GM23338 (cell line): ENCODE measurements around the gene GOLGA6A. TPM values are rescaled to one million over a fixed set of nuclear protein-coding genes. Genes with fewer than 3 reads are reported as not detected.

ENCODE experiments used
- ATAC-seq: fragments of 200-7000 bp; cut with Tn5 transposase; 3 replicates; pipeline ENCODE4 v1.9.1; 2020
- DNase-seq: peaks from one replicate; pipeline ENCODE4 v3.0.0-alpha.2; 2015; ENCODE audit warnings: low spot score
- H2AFZ ChIP-seq: fragments of 200-600 bp; sonication (generic); 2 replicates; pipeline ENCODE4 v1.8.0; 2016; ENCODE audit warnings: antibody characterized with exemption, mild to moderate bottlenecking, moderate library complexity
- H3F3A ChIP-seq: fragments of 200-600 bp; sonication (generic); replicated peaks from 2 replicates; pipeline ENCODE4 v1.8.0; 2017; ENCODE audit warnings: antibody characterized with exemption, mixed run types, low read depth
- H3K27ac ChIP-seq: fragments of 200-600 bp; sonication (generic); 2 replicates; pipeline ENCODE4 v1.6.1; 2016; ENCODE audit warnings: low read depth
- H3K27me3 ChIP-seq: fragments of 200-600 bp; sonication (generic); 2 replicates; pipeline ENCODE4 v1.8.0; 2016; ENCODE audit warnings: mild to moderate bottlenecking, mixed run types, moderate library complexity; ENCODE audit not compliant: insufficient read depth
- H3K36me3 ChIP-seq: fragments of 200-600 bp; sonication (generic); 2 replicates; pipeline ENCODE4 v1.8.0; 2016; ENCODE audit warnings: mild to moderate bottlenecking; ENCODE audit not compliant: insufficient read depth
- H3K4me1 ChIP-seq: fragments of 200-600 bp; sonication (generic); 2 replicates; pipeline ENCODE4 v1.8.0; 2016; ENCODE audit warnings: mild to moderate bottlenecking, moderate library complexity; ENCODE audit not compliant: insufficient read depth
- H3K4me2 ChIP-seq: fragments of 200-600 bp; sonication (generic); 2 replicates; pipeline ENCODE4 v1.7.1; 2017; ENCODE audit warnings: mixed run types
- H3K4me3 ChIP-seq: fragments of 200-600 bp; sonication (generic); 2 replicates; pipeline ENCODE4 v1.6.1; 2016; ENCODE audit warnings: mixed run types
- H3K79me2 ChIP-seq: fragments of 200-600 bp; sonication (generic); replicated peaks from 2 replicates; pipeline ENCODE4 v1.8.0; 2017; ENCODE audit warnings: mild to moderate bottlenecking; ENCODE audit not compliant: insufficient read depth
- H3K9me2 ChIP-seq: fragments of 200-600 bp; sonication (generic); 2 replicates; pipeline ENCODE4 v1.8.0; 2017; ENCODE audit not compliant: insufficient read depth
- H4K20me1 ChIP-seq: fragments of 200-600 bp; sonication (generic); replicated peaks from 2 replicates; pipeline ENCODE4 v1.8.0; 2017; ENCODE audit warnings: mild to moderate bottlenecking; ENCODE audit not compliant: insufficient read depth
- H3K27ac Mint-ChIP-seq: 2 replicates; pipeline ENCODE4 v1.8.0; 2020; ENCODE audit warnings: inconsistent platforms, mild to moderate bottlenecking, moderate library complexity, mixed read lengths
- H3K27me3 Mint-ChIP-seq: 3 replicates; pipeline ENCODE4 v1.8.0; 2022; ENCODE audit warnings: low read depth, mild to moderate bottlenecking, moderate library complexity, mixed read lengths, inconsistent platforms; ENCODE audit not compliant: insufficient read depth, poor library complexity
- H3K36me3 Mint-ChIP-seq: 3 replicates; pipeline ENCODE4 v1.8.0; 2021; ENCODE audit warnings: low read depth, mild to moderate bottlenecking, inconsistent platforms, moderate library complexity, mixed read lengths
- H3K4me1 Mint-ChIP-seq: 3 replicates; pipeline ENCODE4 v1.8.0; 2020; ENCODE audit warnings: mild to moderate bottlenecking, inconsistent platforms, mixed read lengths
- H3K4me3 Mint-ChIP-seq: 3 replicates; pipeline ENCODE4 v1.8.0; 2021; ENCODE audit warnings: moderate library complexity, mild to moderate bottlenecking, inconsistent platforms, mixed read lengths
- H3K9me3 Mint-ChIP-seq: 3 replicates; pipeline ENCODE4 v1.8.0; 2020; ENCODE audit warnings: moderate library complexity, mild to moderate bottlenecking, inconsistent platforms, mixed read lengths
- CREB1 ChIP-seq: fragments of 250-450 bp; sonication (Bioruptor Pico); IDR thresholded peaks from 2 replicates; pipeline ENCODE4 v1.5.0; 2020; ENCODE audit warnings: low read depth, mild to moderate bottlenecking, moderate library complexity
- CTCF ChIP-seq, 2 experiments: fragments of 200-600 bp in 1 of 2; sonication (generic) in 1 of 2; conservative IDR thresholded peaks; 2 replicates each; pipeline versions ENCODE4 v1.5.1 to v1.6.1; 2016 to 2017; ENCODE audit warnings: antibody characterized with exemption in 2 of 2, low read depth in 2 of 2, mild to moderate bottlenecking in 2 of 2, moderate library complexity in 1 of 2
- EZH2phosphoT487 ChIP-seq: fragments of 200-600 bp; sonication (generic); IDR thresholded peaks from one replicate; pipeline ENCODE4 v1.8.1; 2018; ENCODE audit warnings: antibody characterized with exemption; ENCODE audit not compliant: unreplicated experiment
- NANOG ChIP-seq: IDR thresholded peaks from 2 replicates; pipeline ENCODE4 v1.6.1; 2016; ENCODE audit warnings: antibody characterized with exemption, borderline replicate concordance
- REST ChIP-seq: IDR thresholded peaks from one replicate; pipeline ENCODE4 v1.6.1; 2018; ENCODE audit warnings: antibody characterized with exemption; ENCODE audit not compliant: unreplicated experiment
- STAT1 ChIP-seq: IDR thresholded peaks from one replicate; pipeline ENCODE4 v1.6.1; 2016; ENCODE audit warnings: antibody characterized with exemption; ENCODE audit not compliant: unreplicated experiment
- ZNF331 ChIP-seq: fragments of 250-450 bp; sonication (Bioruptor Pico); IDR thresholded peaks from 2 replicates; pipeline ENCODE4 v1.5.0; 2020; ENCODE audit warnings: low read depth, mild to moderate bottlenecking, moderate library complexity
- ZNF462 ChIP-seq: fragments of 250-450 bp; sonication (Bioruptor Pico); IDR thresholded peaks from 2 replicates; pipeline ENCODE4 v1.5.0; 2020; ENCODE audit warnings: mild to moderate bottlenecking, moderate library complexity
- polyA plus RNA-seq: library from polyadenylated mRNA; unstranded; fragments of >200 nt; fragmentation: Nextera tagmentation; extraction: Ambion mirVana; gene quantifications from 2 replicates; pipeline ENCODE4 v1.2.1, GENCODE V29; 2016
- total RNA-seq: library from RNA; depleted of rRNA; stranded (reverse); fragments of >200 nt; shearing (Covaris generic); gene quantifications from 2 replicates; pipeline ENCODE4 v1.2.3, GENCODE V29; 2014

GOLGA6A gene
- total and polyA plus RNA-seq, 2 experiments from 2014 or later, result 0.18 to 2.1 TPM

GRCh38 chr15:74045636-74046274, 36.6 kb downstream of the GOLGA6A start:
- ATAC-seq (no peak), DNase-seq (no peak)
- Histone ChIP-seq H4K20me1 (no peaks in the 10 kb centered on the region), H3K36me3 (no peaks in the 10 kb centered on the region), H3K27ac (no peak overlapping the region), H3K4me2 (no peak overlapping the region), H3K9me2 (no peaks in the 10 kb centered on the region), H3F3A (no peaks in the 10 kb centered on the region), H3K4me3 (no peak overlapping the region), H3K27me3 (no peaks in the 10 kb centered on the region), H2AFZ (no peak overlapping the region), H3K4me1 (peaks cover 3% of the 10 kb centered on the region), H3K79me2 (no peaks in the 10 kb centered on the region)
- Mint-ChIP-seq H3K36me3 (no peaks in the 10 kb centered on the region), H3K4me3 (no peak overlapping the region), H3K27ac (no peak overlapping the region), H3K4me1 (peaks cover 7% of the 10 kb centered on the region), H3K27me3 (peaks cover 14% of the 10 kb centered on the region), H3K9me3 (no peaks in the 10 kb centered on the region)
- TF ChIP-seq REST (no peak), CTCF (conservative IDR thresholded peaks at IDR 0.05; ENCODE audit: low read depth in 2 of 2) (no peak), STAT1 (no peak), NANOG (no peak), ZNF331 (CRISPR knock-in tag) (no peak), EZH2phosphoT487 (no peak), CREB1 (CRISPR knock-in tag) (no peak), ZNF462 (CRISPR knock-in tag) (no peak)
